NCI-H2196 treated with DMSO at 0.1 percent for 48 hours (cell line): ENCODE data around the gene STKLD1.

Experiments
- DNase-seq: peaks from one replicate; lab custom pipeline; 2025; ENCODE audit not compliant: unreplicated experiment; lab: John Stamatoyannopoulos, UW

STKLD1 gene

DNA sequence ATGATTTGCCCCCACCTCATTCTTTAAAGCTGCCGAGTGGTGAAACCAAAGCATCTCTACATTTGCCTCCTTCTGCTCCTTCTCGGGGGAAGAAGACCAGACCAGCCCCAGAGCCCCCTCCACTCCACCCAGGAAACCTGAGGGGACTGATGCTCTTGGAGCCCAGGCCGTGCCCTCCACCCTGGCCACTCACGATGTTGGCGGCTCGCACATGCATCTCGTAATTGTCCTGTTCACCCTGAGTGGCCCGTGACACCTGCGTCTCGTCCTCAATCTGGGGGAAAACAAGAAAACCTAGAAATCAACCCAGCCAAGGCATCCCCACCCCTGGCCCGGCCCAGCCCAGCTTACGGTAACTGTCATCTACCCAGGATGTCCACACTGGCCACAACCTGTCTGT, 31.2 kb upstream of the STKLD1 start:
- no peak for DNase-seq

DNA sequence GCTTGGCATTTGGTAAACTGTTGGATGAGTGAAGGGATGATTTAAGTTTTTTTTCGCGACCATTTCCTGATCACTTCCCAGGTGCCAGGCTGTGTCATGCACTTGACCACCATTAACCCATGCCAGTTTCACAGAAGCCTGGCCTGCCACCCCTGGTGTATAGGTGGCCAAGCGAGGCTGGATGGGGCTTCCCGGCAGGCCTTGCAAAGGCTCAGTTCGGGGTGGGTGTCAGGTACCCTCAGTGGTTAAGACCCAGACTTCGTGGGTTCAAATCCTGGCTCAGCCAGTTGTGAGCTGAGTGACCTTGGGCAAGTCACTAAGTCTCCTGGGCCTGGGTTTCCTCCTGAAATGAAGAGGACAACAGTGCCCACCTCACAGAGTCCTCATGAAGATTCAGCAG, 30.6 kb upstream of the STKLD1 start:
- no peak for DNase-seq

- no peak for DNase-seq
Observed at GRCh38 chr9:133346021-133346785, 30.0 kb upstream of the STKLD1 start.

DNA sequence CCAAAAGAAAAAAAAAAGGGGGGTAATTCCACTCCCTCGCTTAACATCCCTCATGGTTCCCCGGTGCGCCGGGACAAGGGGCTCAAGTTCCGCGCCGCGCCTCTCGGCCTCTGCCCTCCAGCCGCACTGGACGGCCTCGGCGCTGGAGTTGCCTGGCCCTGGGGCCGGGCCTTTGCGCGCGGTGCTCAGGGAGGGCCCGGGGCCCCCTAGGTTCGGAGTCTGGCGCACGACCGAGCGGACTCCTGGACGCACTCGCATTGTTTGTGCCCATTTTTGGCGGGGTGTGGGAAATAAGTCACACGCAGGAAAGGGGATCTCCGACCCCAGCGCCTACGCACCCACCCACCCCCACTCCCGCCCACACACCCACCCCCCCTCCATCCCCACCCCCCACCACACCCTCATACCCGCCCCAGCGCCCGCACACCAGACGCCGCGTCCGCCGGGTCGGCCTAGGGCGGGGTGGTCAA, 28.6 kb upstream of the STKLD1 start:
- DNase-seq = no peak

DNA sequence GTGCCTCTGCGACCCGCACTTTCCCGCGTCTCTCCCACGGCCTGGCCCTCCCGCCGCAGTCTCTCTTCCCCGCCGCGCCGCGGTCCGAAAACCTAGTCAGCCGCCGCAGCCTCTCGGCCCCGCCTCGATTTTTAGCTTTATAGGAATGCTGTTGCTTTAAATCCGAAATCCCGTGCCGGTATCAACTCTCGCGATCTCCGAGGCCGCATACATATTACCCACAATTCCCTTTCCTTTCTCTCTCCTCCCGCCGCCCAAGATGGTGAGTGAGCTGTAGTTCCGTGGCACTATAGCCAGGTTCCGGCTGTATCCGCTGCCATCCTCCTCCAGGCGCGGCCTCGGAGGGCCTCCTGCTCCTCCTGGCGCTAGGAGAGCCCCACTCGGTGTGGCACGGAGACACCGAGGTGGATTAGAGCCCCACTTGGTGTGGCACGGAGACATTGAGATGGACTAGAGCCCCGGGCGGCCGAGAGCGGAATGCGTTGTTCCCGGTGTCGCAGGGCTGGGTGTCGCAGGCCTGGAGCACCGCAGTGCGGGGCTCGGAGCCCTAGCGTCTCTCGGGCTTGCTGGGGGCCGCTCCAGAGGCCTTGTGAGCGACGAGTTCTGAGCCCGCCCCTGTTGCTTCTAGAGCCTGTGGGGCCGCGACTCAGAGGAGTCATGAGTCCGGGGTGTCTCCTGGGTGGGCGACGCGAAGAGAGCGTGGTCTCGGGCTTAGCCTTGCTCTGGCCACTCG, 28.0 kb upstream of the STKLD1 start, which contains the start of the genes MED22 and RPL7A:
MED22 (minus strand) TSS at position 147 of the 733 bp plus-strand sequence. CDS start 1,469 bp downstream, outside the sequence.
RPL7A (plus strand) TSS at position 234 of the 733 bp plus-strand sequence; CDS start at position 260, 26 bp downstream.
- peak; percentile 89 for DNase-seq

- no peak for DNase-seq
Observed at GRCh38 chr9:133348718-133349573, 27.2 kb upstream of the STKLD1 start.

DNA sequence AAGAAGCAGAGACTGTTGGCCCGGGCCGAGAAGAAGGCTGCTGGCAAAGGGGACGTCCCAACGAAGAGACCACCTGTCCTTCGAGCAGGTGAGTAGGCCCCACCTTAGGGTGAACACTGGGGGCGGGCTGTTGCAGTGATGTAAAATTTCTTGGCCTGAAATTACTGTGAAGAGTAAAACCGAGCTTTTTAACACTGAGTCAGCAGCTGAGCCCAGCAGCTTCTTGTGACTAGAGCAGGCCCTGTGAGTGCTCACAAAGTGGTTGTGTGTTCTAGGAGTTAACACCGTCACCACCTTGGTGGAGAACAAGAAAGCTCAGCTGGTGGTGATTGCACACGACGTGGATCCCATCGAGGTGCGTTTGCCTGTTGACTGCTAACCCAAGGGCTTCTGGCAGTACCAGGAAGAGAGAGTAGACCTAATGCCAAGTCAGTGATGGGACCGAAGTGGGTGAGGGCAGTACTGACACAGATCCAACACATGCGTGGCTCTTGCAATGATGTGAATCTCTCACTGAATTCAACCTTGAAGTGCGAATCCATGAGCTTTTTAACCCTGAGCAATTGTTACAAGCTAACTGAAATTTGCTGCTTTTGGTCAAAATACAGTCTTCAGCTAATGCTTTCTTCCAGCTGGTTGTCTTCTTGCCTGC, 26.1 kb upstream of the STKLD1 start:
- no peak for DNase-seq

DNA sequence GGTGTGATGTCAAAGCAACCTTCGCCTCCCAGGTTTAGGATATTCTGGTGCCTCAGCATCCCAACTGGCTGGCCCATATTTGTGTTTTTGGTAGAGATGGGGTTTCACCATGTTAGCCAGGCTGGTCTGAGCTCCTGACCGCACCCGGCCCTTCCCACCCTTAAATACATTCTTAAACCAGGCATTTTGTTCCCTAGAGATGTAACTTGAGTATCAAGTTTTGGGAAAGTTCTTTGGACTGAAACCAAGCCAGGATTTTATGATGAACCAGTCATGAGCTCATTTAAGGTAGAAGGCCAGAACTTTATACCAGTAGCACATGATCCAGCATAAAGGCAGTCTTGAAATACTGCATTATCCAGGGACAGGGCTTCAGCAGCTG, 24.6 kb upstream of the STKLD1 start:
- no peak for DNase-seq

DNA sequence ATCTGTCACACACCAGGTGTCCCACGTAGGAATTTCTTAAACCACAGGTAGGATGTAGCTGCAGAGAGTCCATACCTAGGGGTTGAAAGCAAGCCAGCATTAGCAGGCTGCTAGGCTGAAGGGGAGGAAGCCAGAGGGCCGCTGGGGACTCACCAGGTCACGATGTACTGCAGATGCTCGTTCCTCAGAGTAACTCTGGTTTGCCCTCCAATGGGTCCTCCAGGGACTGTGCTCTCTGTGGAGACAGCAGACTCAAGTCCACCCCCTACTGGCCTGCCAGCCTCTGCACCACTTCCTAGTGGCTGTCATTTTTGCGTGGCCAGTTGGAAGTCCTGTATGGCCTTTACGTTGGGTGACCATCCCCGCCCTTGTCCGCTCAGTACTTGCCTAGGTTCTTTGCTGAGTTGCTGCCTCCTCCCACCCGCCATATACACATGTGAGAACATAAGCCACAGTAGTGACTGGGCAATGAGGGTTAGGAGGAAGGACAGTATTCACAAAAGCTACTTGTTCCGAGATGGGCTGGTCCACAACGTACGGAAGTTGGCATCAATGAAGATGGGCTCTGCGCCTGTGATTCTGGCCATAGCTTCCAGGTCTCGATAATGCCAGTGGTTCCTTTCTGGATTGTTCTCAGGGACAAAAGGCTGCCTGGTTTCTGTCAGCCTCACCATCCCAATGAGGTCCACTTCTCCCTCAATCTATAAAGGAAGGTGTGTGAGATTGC, 24.1 kb upstream of the STKLD1 start:
- DNase-seq = no peak

DNA sequence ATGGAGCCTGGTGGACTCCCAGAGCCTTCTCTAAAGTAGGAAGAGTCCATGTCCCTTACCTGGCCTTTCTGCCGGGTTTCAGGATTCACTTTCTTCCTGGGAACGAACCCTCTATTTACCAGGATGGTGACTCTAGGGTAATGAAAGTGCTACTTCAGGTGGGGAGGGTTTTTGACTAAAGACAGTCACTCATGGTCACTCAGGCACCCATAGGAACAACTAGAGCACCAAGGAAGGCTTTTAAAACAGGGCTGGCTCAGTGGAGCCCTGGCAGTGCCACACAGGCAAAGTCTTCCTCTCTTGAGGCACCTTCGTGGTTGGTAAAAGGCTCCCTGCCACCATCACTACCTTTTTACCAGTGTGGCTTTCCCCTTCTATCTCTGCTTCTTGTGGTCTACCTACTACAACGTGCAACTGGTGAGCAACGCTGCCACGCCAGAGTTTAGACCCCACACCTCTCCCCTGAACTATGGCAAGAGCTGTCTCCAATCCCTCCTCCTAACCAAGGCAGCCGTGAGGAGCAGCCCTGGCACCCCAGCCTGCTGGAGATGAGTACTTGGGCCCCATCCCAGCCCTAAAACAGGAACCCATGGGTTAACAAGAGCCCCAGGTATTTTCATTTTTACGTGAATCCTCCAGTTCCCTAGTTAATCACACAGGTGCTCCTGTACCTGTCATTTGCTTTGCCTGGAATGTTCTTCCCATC, 23.4 kb upstream of the STKLD1 start:
- no peak for DNase-seq

- DNase-seq = no peak
Observed at GRCh38 chr9:133353548-133353947, 22.6 kb upstream of the STKLD1 start.

DNA sequence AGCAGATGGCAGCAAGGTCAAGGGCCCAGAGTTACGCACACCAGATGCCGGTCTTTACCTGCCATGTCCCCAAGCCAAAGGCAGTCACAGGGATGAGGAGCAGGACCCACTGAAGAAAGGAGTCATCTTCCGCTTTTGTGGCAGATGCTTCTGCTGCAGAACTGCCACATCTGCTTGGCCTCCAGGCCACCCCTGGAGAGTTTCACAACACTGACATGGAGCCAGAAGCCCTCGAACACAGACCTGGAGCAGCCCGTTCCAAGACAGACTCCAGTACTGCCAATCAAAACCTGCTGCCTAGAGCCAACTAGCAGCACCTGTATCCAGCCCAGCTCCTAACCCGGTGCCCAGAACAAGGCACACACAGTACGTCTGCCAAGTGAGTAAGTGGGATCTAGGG, 21.4 kb upstream of the STKLD1 start:
- no peak for DNase-seq

GRCh38 chr9:133355881-133356357, 20.2 kb upstream of the STKLD1 start:
- DNase-seq = no peak

GRCh38 chr9:133356391-133357091, 19.6 kb upstream of the STKLD1 start, which contains the start of the genes SURF1 and SURF2:
Gene SURF1 (minus strand): TSS chr9:133356487. CDS start chr9:133356453, 34 bp downstream.
Gene SURF2 (plus strand): TSS chr9:133356550. CDS start chr9:133356593, 43 bp downstream.
- DNase-seq = peak; percentile 67

DNA sequence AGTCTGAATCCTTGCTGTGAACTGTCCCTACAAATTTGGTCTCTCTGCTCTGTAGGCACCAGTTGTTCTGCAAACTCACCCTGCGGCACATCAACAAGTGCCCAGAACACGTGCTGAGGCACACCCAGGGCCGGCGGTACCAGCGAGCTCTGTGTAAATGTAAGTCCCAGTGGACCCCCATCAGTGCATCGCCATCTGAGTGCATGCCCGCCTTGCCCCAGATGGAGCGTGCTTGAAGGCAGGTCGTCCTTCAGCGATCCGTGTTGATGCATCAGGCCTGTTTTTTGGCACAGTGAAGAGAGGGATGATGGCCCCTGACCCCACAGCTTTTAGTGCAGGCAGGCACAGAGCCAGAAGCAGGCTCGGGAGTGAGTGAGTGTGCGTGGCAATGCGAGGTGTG, 18.5 kb upstream of the STKLD1 start:
- DNase-seq = no peak

DNA sequence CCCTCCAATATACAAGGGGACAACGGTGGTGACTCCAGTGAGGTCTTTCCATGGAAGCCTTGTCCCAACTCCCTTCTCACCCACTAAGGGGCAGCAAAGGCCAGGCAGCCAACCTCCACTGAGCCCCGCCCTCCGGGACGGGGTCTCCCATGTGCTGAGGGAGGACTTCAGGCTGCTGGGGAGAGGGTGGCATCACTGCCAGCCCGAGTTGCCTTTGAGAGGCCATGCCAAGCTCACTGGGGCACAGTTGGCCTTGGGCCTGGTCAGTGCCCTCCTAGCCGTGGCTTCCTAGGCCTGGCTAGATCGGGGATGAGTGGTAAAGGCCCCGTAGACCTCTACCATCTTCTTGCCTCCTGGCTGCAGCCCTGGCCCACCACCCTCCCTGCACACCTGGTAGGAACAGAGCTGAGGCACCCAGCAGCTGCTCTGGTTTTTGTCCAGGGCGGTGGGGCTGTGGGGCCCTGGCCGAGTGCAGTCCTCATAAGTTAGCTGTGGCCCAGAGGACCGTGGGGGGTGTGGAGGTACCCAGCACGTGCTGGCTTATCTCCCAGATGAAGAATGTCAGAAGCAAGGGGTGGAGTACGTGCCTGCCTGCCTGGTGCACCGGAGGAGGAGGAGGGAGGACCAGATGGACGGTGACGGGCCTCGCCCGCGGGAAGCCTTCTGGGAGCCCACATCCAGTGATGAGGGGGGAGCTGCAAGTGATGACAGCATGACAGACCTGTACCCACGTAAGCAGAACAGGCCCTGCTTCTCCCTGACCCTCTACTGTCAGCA, 16.6 kb upstream of the STKLD1 start:
- DNase-seq = no peak
